ENCODE data around the gene TWIST2.

Gene TWIST2

DNA sequence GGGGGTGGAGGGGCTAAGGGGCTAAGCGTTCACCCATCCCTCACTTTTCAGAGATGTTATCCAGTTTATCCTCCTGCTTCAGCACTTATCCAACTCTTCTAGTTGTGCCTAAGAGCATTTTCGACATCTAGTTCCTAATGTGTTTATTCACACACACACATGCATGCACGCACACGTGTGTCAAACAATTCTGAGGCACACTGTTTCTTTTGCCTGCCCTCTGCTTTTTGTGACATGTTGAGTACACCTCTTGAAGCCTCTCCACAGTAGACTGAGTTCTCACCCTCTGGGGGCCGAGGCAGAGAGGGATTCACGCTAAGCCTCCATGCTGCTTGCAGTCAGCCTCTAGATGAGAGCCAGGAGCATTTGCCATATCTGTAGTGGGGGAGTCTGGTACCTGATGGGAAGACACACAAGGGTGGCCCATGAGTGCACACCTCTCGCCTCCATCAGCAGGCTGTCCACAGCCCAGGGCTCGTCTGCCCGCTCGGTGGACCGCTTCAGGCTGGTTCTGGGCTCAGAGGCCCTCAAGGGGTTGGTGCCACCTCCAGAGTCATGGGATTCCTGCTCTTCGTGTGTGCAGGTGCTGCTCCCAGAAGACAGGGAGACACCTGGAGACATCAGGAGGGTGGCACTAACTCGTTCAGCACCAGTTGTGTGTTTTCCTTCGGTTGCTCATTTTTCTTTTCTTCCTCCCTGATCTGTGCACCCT is 11.9 kb downstream of the TWIST2 start:
- DNase-seq, result no peak

DNA sequence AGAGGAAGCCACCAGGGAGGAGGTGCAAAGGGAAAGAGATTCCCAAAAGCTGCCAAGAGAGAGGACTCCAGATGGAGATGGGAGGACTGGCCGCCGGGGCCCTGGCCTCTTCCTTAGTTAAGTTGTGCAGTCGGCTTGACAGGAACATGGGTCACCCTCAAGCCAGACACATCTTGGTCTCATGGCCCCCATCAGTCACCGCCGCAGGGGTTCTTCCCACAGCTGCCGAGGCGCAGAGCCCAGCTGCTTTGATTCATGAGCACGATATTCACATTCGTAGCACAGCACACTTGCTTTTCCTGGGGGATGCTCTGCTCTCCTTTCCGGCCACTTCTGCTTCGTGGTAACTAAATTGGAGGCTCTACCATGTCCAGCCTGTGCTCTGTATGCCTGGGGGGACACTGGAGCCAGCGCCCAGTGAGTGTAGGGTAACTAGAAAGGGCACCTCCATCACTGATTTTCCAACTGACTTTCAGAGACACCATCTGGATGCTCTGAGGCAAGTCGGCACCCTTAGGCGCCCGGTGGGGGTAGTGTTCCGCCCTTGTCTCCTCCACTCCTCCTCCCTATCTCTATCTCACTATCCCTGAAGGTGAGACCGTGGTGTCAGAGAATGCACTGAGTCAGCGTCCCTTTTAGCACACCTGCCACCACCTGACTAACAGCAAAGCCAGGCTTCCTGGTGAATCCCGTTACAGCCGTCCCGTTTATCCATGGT is 13.3 kb downstream of the TWIST2 start:
- no peak for DNase-seq

GRCh38 chr2:238861766-238862315 is 14.0 kb downstream of the TWIST2 start:
- no peak for DNase-seq

GRCh38 chr2:238862701-238863100 is 14.8 kb downstream of the TWIST2 start:
- DNase-seq, result no peak

GRCh38 chr2:238863231-238863630 is 15.3 kb downstream of the TWIST2 start:
- no peak for DNase-seq

DNA sequence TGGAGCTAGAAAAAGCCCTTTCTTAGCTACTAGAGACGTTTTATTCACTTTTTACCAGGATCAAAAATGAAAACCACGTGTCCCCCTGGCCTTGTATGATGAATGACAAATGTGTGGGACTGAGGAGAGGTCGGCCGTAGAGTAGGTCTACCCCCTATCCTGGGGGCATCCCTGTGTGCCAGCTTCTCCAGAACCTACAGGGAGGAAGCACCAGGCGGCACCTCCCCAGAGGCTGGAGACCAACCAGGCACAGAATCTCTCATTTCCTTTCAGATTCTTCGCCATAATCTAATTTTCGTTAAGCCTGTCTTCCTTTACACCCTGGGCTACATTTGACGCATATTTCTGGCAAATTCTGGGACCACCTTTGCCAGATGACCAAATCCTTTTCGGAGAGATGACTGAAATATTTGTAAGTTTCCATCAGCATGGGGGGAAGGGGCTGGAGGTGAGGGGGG is 15.9 kb downstream of the TWIST2 start:
- no peak for DNase-seq

GRCh38 chr2:238864207-238865014 is 16.5 kb downstream of the TWIST2 start:
- peak; percentile 92 for DNase-seq

GRCh38 chr2:238865015-238865719 is 17.3 kb downstream of the TWIST2 start:
- DNase-seq, result no peak

GRCh38 chr2:238865744-238866355 is 18.0 kb downstream of the TWIST2 start:
- no peak for DNase-seq

- DNase-seq, result no peak
Measured at GRCh38 chr2:238866656-238867277, 18.9 kb downstream of the TWIST2 start.

- DNase-seq, result no peak
Measured at GRCh38 chr2:238868067-238868524, 20.2 kb downstream of the TWIST2 start.

- DNase-seq, result no peak
Measured at GRCh38 chr2:238868616-238869292, 20.9 kb downstream of the TWIST2 start.

DNA sequence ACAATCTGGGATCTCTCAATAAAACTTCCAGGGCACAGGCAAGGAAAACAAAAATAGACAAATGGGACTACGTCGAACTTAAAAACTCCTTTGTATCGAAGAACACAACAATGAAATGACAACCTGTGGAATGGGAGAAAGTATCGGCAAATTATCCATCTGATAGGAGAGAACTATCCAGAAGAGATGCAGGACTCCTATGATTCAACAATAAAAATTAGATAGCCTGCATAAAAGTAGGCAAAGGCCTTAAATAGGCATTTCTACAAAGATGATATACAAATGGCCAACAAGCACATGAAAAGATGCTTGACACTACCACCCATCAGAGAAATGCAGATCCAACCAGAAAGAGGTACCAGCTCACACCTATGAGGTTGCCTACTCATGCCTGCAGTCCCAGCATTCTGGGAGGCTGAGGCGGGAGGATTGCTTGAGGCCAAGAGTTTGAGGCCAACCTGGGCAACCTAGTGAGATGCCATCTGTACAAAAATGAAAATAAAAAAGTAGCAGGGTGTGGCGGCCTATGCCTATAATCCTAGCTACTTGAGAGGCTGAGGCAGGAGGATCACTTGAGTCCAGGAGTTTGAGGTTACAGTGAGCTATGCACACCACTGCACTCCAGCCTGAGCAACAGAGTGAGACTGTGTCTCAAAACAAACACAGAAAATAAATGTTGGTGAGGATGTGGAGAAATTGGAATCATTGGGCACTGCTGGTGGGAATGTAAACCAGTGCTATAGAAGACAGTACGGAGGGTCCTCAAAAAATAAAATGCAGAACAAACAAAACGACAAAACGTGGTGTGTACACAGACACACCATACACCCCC is 21.6 kb downstream of the TWIST2 start:
- no peak for DNase-seq

- DNase-seq, result no peak
Measured at GRCh38 chr2:238870261-238870660, 22.4 kb downstream of the TWIST2 start.

GRCh38 chr2:238872026-238872425 is 24.1 kb downstream of the TWIST2 start:
- no peak for DNase-seq

DNA sequence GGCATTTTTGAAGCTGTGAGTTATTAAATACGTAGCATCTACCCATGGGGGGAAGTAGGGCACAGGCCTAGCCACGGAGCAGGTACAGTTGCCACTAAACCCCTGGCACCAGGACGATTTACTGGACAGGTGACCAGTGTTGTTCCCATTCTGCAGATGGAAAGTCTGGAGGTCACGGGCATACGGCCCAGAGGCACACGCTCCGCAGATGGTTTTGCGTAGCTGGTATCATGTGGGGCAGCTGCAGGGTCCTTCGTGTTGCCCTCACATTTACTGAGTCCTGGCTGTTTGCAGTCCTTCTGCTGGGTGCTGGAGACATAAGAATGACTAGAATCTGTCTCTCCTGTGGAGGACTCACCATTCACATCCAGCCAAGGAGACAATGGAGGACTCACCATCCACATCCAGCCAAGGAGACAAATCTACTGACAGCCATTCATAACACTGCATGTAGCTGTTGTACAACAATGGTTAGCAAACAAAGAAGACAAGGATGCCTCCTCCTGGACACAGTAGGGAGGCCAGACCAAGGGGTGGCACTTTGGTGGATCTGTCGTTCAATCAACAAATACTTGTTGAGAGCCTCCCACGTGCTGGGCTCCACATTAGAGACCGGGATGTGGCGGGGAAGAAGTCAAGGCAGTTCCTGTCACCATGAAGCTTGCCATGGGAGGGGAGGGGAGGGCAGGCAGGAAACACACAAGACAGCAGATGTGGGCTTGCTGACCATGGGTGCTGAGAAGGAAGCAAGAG is 24.9 kb downstream of the TWIST2 start:
- DNase-seq, result no peak

DNA sequence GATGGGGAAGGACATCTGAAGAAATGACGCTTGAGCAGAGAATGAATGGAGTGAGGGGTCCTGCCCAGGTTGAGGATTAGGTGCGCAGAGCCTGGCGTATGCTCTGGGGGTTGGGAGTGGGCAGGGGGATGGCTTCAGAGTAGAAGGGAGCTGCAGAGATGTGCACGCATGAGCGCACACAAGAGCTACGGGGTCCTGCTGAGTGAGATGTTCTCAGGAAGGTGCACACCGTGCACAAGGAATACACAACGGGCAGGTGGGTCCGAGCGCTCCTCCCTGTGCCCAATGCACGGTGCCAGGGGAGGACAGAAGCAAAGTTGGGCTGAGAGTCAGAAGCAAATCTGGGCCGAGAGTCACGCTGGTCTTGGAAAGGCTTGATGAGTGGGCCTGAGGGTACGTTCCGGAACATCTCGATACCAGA is 25.5 kb downstream of the TWIST2 start:
- no peak for DNase-seq

GRCh38 chr2:238873841-238874240 is 26.0 kb downstream of the TWIST2 start:
- DNase-seq, result no peak
